Stimulated activated naive CD8-positive, alpha-beta T cell treated with anti-CD3 and anti-CD28 coated beads, Interleukin-15, amount 100 ng/mL, for 72 hours (primary cell): Measurements from ENCODE around the gene SAMD11.
"Not testable (repeated sequence)": the region's sequence is repeated elsewhere in the genome, so short reads cannot be mapped to it uniquely, and the experiment has no call there.

ENCODE experiments used
- ATAC-seq: fragments of 150-1000 bp; cut with Tn5 transposase; 2 replicates; pipeline ENCODE4 v1.10.0; 2021; ENCODE audit warnings: mild to moderate bottlenecking, moderate library complexity
- DNase-seq, 2 donors: peaks; one replicate each; pipeline ENCODE4 v3.0.0; 2021 to 2022
- H3K27ac Mint-ChIP-seq, 2 donors: one replicate each; pipeline ENCODE4 v1.8.0; 2022; ENCODE audit warnings: mild to moderate bottlenecking in 2 of 2, mixed read lengths in 2 of 2, moderate library complexity in 2 of 2
- H3K27me3 Mint-ChIP-seq: one replicate; pipeline ENCODE4 v1.8.0; 2022; ENCODE audit warnings: mixed read lengths
- H3K4me1 Mint-ChIP-seq: one replicate; pipeline ENCODE4 v1.8.0; 2022; ENCODE audit warnings: mild to moderate bottlenecking, mixed read lengths
- H3K4me3 Mint-ChIP-seq, 2 donors: one replicate each; pipeline ENCODE4 v1.8.0; 2022; ENCODE audit warnings: mild to moderate bottlenecking in 2 of 2, mixed read lengths in 2 of 2, moderate library complexity in 1 of 2
- H3K9me3 Mint-ChIP-seq, 2 donors: one replicate each; pipeline ENCODE4 v1.8.0; 2022; ENCODE audit warnings: mixed read lengths in 2 of 2

Gene SAMD11

DNA sequence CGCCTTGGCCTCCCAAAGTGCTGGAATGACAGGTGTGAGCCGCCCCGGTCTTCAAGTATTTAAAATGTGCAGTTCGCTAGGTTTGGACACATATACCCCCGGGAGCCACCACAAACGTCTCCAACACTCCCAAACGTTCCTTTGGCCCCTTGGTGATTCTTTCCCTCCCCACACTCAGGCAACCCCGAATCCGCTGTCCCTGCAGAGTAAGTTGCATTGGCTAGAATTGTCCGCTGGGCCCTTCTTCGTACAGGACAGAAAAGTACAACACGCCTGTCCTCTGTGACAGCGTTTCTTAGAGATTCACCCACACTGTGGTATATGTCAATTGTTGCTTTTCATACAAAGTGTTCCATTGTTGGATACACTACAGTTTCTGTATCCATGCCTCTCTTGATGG, 61.4 kb downstream of the SAMD11 start:
- H3K27ac Mint-ChIP-seq, result no peak overlapping the region
- peaks cover 13% of the 10 kb centered on the region for H3K4me1 Mint-ChIP-seq
- H3K4me3 Mint-ChIP-seq, result no peak overlapping the region
- ATAC-seq (no peak), DNase-seq (no peak)
- peaks cover 61% of the 10 kb centered on the region for H3K27me3 Mint-ChIP-seq
- peaks cover 9 to 10% of the 10 kb centered on the region in 2 donors for H3K9me3 Mint-ChIP-seq

DNA sequence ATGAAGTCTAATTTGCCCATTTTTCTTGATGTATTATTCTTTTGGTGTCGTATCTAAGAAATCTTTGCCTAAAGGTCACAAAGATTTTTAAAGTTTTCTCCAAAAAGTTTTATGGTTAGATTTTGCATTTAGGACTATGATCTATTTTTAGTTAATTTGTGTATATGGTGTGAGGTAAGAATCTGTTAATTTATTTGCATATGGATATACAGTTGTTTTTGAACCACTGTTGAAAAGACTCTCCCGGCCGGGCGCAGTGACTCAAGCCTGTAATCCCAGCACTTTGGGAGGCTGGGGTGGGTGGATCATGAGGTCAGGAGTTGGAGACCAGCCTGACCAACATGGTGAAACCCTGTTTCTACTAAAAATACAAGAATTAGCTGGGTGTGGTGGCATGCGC, 64.3 kb downstream of the SAMD11 start:
- Mint-ChIP-seq H3K27me3 (peaks cover 52% of the 10 kb centered on the region), H3K4me1 (peaks cover 34% of the 10 kb centered on the region), H3K9me3 (peaks cover 14 to 25% of the 10 kb centered on the region in 2 donors)
- not testable (repeated sequence) for ATAC-seq, H3K27ac Mint-ChIP-seq, DNase-seq, H3K4me3 Mint-ChIP-seq

DNA sequence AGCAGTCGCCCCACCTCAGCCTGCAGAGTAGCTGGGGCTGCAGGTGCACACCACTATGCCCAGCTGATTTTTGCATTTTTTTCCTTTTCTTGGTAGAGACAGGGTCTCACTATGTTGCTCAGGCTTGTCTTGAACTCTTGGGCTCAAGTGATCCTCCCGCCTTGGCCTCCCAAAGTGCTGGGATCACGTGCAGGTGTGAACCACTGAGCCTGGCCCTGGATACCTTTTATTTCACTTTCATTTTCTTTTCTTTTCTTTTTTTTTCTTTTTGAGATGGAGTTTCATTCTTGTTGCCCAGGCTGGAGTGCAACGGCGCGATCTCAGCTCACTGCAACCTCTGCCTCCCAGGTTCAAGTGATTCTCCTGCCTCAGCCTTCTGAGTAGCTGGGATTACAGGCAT, 67.6 kb downstream of the SAMD11 start:
- not testable (repeated sequence) for H3K4me3 Mint-ChIP-seq, H3K27ac Mint-ChIP-seq, ATAC-seq, DNase-seq
- Mint-ChIP-seq H3K9me3 (peaks cover 14 to 28% of the 10 kb centered on the region in 2 donors), H3K27me3 (peaks cover 45% of the 10 kb centered on the region), H3K4me1 (peaks cover 41% of the 10 kb centered on the region)

DNA sequence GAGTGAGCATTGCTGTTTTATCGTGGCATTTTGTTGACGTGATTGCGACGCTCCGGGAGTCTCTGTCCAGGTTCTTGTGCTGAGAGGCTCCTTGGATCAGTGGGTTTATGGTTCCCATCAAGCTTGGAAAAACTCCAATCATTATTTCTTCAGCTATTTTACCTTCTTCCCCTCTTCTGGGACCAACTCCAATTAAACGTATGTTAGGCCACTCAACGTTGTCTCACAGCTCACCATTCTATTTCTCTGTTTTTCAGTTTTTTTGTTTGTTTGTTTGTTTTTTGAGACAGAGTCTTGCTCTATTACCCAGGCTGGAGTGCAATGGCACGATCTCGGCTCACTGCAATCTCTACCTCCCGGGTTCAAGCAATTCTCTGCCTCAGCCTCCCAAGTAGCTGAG, 68.2 kb downstream of the SAMD11 start:
- H3K4me3 Mint-ChIP-seq, result peak overlapping the region; percentile 15 to 44
- H3K4me1 Mint-ChIP-seq, result peaks cover 43% of the 10 kb centered on the region
- H3K9me3 Mint-ChIP-seq, result peaks cover 14 to 28% of the 10 kb centered on the region in 2 donors
- no peak overlapping the region for H3K27ac Mint-ChIP-seq
- peaks cover 46% of the 10 kb centered on the region for H3K27me3 Mint-ChIP-seq
- ATAC-seq, result no peak
- DNase-seq, result no peak

DNA sequence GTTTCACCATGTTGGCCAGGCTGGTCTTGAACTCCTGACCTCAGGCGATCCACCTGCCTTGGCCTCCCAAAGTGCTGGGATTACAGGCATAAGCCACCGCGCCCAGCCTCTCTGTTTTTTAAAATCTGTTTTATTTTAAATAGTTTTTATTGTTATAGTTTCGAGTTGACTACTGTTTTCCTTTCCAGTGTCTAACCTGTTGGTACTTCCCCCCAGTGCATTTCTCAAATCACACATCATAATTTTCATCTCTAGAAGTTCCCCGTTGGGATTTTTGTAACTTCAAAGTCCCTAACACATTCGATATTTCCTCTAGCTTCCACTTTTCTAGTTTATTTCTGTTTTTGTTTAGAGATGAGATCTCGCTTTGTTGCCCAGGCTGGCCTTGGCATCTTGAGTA, 68.6 kb downstream of the SAMD11 start:
- peaks cover 51% of the 10 kb centered on the region for H3K27me3 Mint-ChIP-seq
- peak overlapping the region in 1 of 2 donors; percentile 64 for H3K27ac Mint-ChIP-seq
- peaks cover 48% of the 10 kb centered on the region for H3K4me1 Mint-ChIP-seq
- H3K4me3 Mint-ChIP-seq, result peak overlapping the region; percentile 15 to 44
- no peak for DNase-seq
- peak; percentile 50 for ATAC-seq
- peaks cover 14 to 28% of the 10 kb centered on the region in 2 donors for H3K9me3 Mint-ChIP-seq

DNA sequence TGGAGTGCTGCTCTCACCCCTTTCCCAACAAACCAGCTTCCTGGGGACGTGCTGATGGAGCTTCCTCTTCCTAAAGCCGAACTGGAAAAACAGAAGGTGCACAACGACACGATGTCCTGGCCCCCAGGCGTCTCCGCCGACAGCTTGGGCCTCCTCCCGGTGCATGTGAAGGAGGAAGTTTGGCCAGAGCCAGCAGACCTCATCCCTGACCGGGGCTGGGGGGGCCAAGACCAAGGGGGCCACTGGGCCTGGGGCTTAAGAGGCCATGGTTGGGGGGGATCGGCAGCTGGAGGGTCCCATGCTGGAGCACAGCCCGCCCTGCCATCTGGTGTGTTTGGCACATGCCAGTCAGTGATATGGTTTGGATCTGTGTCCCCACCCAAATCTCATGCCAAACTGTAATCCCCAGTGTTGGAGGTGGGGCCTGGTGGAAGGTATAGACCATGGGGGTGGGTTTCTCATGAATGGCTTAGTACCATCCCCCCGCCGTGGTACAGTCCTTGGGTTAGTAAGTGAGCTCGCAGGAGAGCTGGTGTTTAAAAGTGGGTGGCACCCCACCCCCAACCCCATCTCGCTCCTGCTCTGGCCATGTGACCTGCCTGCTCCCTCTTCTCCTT, 69.8 kb downstream of the SAMD11 start:
- H3K9me3 Mint-ChIP-seq, result peaks cover 13 to 26% of the 10 kb centered on the region in 2 donors
- peaks cover 54% of the 10 kb centered on the region for H3K4me1 Mint-ChIP-seq
- ATAC-seq, result no peak
- H3K27ac Mint-ChIP-seq, result no peak overlapping the region
- H3K4me3 Mint-ChIP-seq, result no peak overlapping the region
- no peak for DNase-seq
- H3K27me3 Mint-ChIP-seq, result peaks cover 56% of the 10 kb centered on the region
